Endothelial cell of umbilical vein (primary cell): Measurements from ENCODE around the gene LGR6. TPM values are rescaled to one million over a fixed set of nuclear protein-coding genes. Genes with fewer than 3 reads are reported as not detected.

Source experiments
- BruUV-seq: library from RNA; stranded (reverse); fragments of 400-500 nt; replicated peaks from 2 replicates; lab custom pipeline; 2021; lab: Mats Ljungman, UMichigan
- CTCF ChIA-PET: fragments of 300-600, 350-600 bp; sonication (Branson Sonifier 250); formaldehyde crosslinking; loops from one replicate; lab custom pipeline; 2021; ENCODE audit warnings: antibody characterized with exemption, inconsistent platforms; lab: Charles Lee
- POLR2A ChIA-PET: fragments of 300-600, 350-600 bp; sonication (Branson Sonifier 250); formaldehyde crosslinking; loops from one replicate; lab custom pipeline; 2021; ENCODE audit warnings: antibody characterized with exemption, inconsistent platforms; lab: Charles Lee
- DNase-seq: peaks from one replicate; pipeline ENCODE4 v3.0.0-alpha.2; 2011; ENCODE audit warnings: low read depth, low spot score
- FAIRE-seq: peaks from 2 replicates; lab custom pipeline; 2011; peaks lifted over from hg19 to GRCh38; lab: Jason Lieb, UNC
- H2AFZ ChIP-seq: 2 replicates; pipeline ENCODE4 v1.6.0; 2012; ENCODE audit warnings: low read depth, low read length, control low read depth, inconsistent platforms
- H3K27ac ChIP-seq: 2 replicates; pipeline ENCODE4 v1.5.1; 2011; ENCODE audit warnings: low read depth, mild to moderate bottlenecking, control low read depth, low read length, moderate library complexity; ENCODE audit not compliant: insufficient read depth
- H3K27me3 ChIP-seq, 2 experiments: 2 replicates each; pipeline versions ENCODE4 v1.6.0 to v1.6.1; 2011; ENCODE audit warnings: low read length in 2 of 2, mixed read lengths in 1 of 2; ENCODE audit not compliant: control insufficient read depth in 2 of 2, insufficient read depth in 2 of 2
- H3K36me3 ChIP-seq, 2 experiments: 2 replicates in 1 of 2; 3 replicates in 1 of 2; pipeline ENCODE4 v1.5.1; 2011; ENCODE audit warnings: low read length in 2 of 2, mild to moderate bottlenecking in 1 of 2, moderate library complexity in 1 of 2; ENCODE audit not compliant: control insufficient read depth in 2 of 2, insufficient read depth in 2 of 2; ENCODE audit errors: extremely low read depth in 1 of 2
- H3K4me1 ChIP-seq: 3 replicates; pipeline ENCODE4 v1.5.1; 2011; ENCODE audit warnings: mild to moderate bottlenecking, low read length; ENCODE audit not compliant: control insufficient read depth, insufficient read depth; ENCODE audit errors: extremely low read depth
- H3K4me2 ChIP-seq: 2 replicates; pipeline ENCODE4 v1.6.1; 2011; ENCODE audit warnings: low read length, control low read depth, mixed read lengths; ENCODE audit not compliant: insufficient read depth
- H3K4me3 ChIP-seq, 3 experiments: fragments of 200-600 bp in 1 of 3; sonication (generic), shearing (Covaris generic) in 1 of 3; replicated peaks in 1 of 3; 2 replicates each; pipeline ENCODE4 v1.5.1; 2011 to 2016; ENCODE audit warnings: control low read depth in 3 of 3, low read length in 3 of 3, mild to moderate bottlenecking in 2 of 3, inconsistent platforms in 1 of 3, low read depth in 1 of 3, moderate library complexity in 1 of 3; ENCODE audit not compliant: insufficient read depth in 1 of 3
- H3K79me2 ChIP-seq: 2 replicates; pipeline ENCODE4 v1.6.0; 2012; ENCODE audit warnings: low read length, inconsistent platforms; ENCODE audit not compliant: control insufficient read depth, insufficient read depth
- H3K9ac ChIP-seq: replicated peaks from 2 replicates; pipeline ENCODE3; 2011; ENCODE audit warnings: low read length, control low read depth; ENCODE audit not compliant: insufficient read depth; ENCODE audit errors: extremely low read depth
- H3K9me1 ChIP-seq: replicated peaks from 3 replicates; pipeline ENCODE4 v1.6.0; 2011; ENCODE audit warnings: mild to moderate bottlenecking, low read length; ENCODE audit not compliant: control insufficient read depth, insufficient read depth; ENCODE audit errors: extremely low read depth
- H3K9me3 ChIP-seq: replicated peaks from 2 replicates; pipeline ENCODE4 v1.5.1; 2012; ENCODE audit warnings: low read length, inconsistent platforms; ENCODE audit not compliant: control insufficient read depth, insufficient read depth
- H4K20me1 ChIP-seq: replicated peaks from 2 replicates; pipeline ENCODE3; 2011; ENCODE audit warnings: mild to moderate bottlenecking, low read length; ENCODE audit not compliant: control insufficient read depth, insufficient read depth; ENCODE audit errors: extremely low read depth
- EZH2 ChIP-seq: IDR thresholded peaks from 2 replicates; pipeline ENCODE4 v1.6.1; 2012; ENCODE audit warnings: borderline replicate concordance, low read depth, mild to moderate bottlenecking, moderate library complexity, low read length, inconsistent platforms; ENCODE audit not compliant: severe bottlenecking
- FOS ChIP-seq: IDR thresholded peaks from 2 replicates; pipeline ENCODE4 v1.6.1; 2011; ENCODE audit warnings: mild to moderate bottlenecking, low read length, moderate library complexity, borderline replicate concordance; ENCODE audit not compliant: insufficient read depth
- GATA2 ChIP-seq: IDR thresholded peaks from 2 replicates; pipeline ENCODE4 v1.7.0; 2011; ENCODE audit warnings: low read depth, mild to moderate bottlenecking, moderate library complexity, mixed read lengths, low read length; ENCODE audit not compliant: insufficient read length, insufficient read depth
- JUN ChIP-seq: IDR thresholded peaks from 2 replicates; pipeline ENCODE4 v1.6.1; 2011; ENCODE audit warnings: borderline replicate concordance, low read depth; ENCODE audit not compliant: insufficient read length, insufficient read depth
- MYC ChIP-seq: IDR thresholded peaks from one replicate; pipeline ENCODE4 v1.6.1; 2011; ENCODE audit warnings: mild to moderate bottlenecking, low read depth, low read length
- POLR2A ChIP-seq: IDR thresholded peaks from 2 replicates; pipeline ENCODE4 v1.6.1; 2012; ENCODE audit warnings: low read depth, mild to moderate bottlenecking, control low read depth, low read length
- POLR2AphosphoS5 ChIP-seq: IDR thresholded peaks from 2 replicates; pipeline ENCODE4 v1.6.1; 2012; ENCODE audit warnings: low read depth, mild to moderate bottlenecking, control low read depth, low read length, moderate library complexity; ENCODE audit not compliant: insufficient read depth
- dilution Hi-C: fragments of 300-500 bp; cut with MboI; formaldehyde crosslinking; loops from one replicate; pipeline ENCODE4 v1.15.0; 2019; ENCODE audit warnings: low sequenced_read_pairs; ENCODE audit not compliant: extremely low pct_ligation_motif_present
- intact Hi-C: fragments of 100-400 bp; cut with micrococcal nuclease; formaldehyde crosslinking; loops from one replicate; pipeline ENCODE4 v1.10.0; 2022
- polyA plus RNA-seq, 4 experiments: library from polyadenylated mRNA; depleted of rRNA in 3 of 4; stranded (reverse) in 3 of 4; unstranded in 1 of 4; fragments of >200 nt; gene quantifications; 2 replicates each; pipeline versions ENCODE4 v1.2.1 to v1.2.3, GENCODE V29; 2011 to 2012; ENCODE audit warnings: missing spikeins in 1 of 4
- total RNA-seq: library from RNA; stranded (reverse); gene quantifications from 2 replicates; pipeline ENCODE4 v1.2.3, GENCODE V29; 2021
- TF ChIP-seq, protein P1 (sequence below): IDR thresholded peaks from 2 replicates; pipeline ENCODE4 v1.6.1; 2011; ENCODE audit not compliant: insufficient read depth, insufficient read length
- TF ChIP-seq, protein P2 (sequence below), 2 donors: IDR thresholded peaks; 1 replicate in 1 of 2; 2 replicates in 1 of 2; pipeline ENCODE4 v1.5.1; 2011; ENCODE audit warnings: low read length in 2 of 2, mild to moderate bottlenecking in 2 of 2, moderate library complexity in 2 of 2, control low read depth in 1 of 2, inconsistent platforms in 1 of 2, low read depth in 1 of 2; ENCODE audit not compliant: insufficient read depth in 1 of 2; ENCODE audit errors: extremely low read depth in 1 of 2

LGR6 gene
- total and polyA plus RNA-seq, 2 donors (not counting 3 experiments of a cell fraction or from before 2014, with no cell fraction given), result not detected

DNA sequence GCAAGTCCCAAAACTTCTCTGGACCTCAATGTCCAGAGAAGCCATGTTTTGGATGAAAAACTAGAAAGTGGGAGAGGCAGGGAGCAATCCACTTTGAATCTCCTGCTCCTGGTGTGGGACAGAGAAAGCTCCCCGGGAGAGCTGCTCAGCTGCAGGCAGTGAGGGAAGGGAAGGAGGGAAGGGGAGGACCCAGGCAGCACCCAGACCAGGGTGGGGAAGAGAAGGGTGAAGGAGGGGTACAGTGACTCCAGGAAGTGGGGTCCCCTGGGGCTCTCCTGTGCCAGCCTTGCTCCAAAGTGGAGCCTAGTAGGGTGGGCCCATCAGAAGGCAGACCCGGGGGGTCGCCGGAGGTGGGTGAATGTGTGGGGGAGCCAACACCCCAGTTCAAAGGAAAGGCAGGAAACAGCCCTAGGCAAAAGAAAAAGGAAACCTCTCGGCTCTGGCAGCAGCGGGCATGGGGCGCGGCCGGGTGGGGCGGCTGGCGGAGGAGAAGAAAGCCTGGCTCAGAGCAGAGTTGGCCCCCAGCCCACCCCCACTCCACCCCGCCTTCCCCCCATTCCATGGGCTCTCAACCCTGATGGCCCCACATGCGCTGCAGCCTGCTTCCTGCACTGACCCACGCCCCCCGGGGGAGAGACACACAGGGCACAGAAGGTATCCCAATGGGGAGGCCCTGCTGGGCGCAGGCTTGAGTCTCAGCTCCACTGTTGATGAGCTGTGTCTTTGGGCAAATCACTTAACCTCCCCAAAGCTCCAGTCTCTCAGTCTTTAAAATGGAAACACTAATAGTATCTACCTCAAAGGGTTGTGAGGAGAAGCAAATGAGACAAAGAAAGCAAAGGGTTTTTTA, 5.7 kb downstream of the LGR6 start:
- no TSS peak for BruUV-seq
- H3K36me3 ChIP-seq, result no peaks in the 10 kb centered on the region
- no peaks in the 10 kb centered on the region for H3K79me2 ChIP-seq
- H3K9ac ChIP-seq, result no peak overlapping the region
- no peaks in the 10 kb centered on the region for H3K9me3 ChIP-seq
- H3K9me1 ChIP-seq, result no peaks in the 10 kb centered on the region
- TF ChIP-seq MYC (no peak), JUN (no peak), GATA2 (no peak), FOS (no peak), POLR2A (no peak), POLR2AphosphoS5 (no peak), EZH2 (no peak)
- TF ChIP-seq, protein P1, sequence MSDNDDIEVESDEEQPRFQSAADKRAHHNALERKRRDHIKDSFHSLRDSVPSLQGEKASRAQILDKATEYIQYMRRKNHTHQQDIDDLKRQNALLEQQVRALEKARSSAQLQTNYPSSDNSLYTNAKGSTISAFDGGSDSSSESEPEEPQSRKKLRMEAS, result no peak
- TF ChIP-seq, protein P2, sequence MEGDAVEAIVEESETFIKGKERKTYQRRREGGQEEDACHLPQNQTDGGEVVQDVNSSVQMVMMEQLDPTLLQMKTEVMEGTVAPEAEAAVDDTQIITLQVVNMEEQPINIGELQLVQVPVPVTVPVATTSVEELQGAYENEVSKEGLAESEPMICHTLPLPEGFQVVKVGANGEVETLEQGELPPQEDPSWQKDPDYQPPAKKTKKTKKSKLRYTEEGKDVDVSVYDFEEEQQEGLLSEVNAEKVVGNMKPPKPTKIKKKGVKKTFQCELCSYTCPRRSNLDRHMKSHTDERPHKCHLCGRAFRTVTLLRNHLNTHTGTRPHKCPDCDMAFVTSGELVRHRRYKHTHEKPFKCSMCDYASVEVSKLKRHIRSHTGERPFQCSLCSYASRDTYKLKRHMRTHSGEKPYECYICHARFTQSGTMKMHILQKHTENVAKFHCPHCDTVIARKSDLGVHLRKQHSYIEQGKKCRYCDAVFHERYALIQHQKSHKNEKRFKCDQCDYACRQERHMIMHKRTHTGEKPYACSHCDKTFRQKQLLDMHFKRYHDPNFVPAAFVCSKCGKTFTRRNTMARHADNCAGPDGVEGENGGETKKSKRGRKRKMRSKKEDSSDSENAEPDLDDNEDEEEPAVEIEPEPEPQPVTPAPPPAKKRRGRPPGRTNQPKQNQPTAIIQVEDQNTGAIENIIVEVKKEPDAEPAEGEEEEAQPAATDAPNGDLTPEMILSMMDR (IDR thresholded peaks at IDR 0.05; ENCODE audit: extremely low read depth in 1 of 2, insufficient read depth in 1 of 2, low read depth in 1 of 2, low read length in 2 of 2), result no peak
- H4K20me1 ChIP-seq, result no peaks in the 10 kb centered on the region
- H2AFZ ChIP-seq, result no peak overlapping the region
- H3K27me3 ChIP-seq, result peaks cover 26 to 38% of the 10 kb centered on the region in 2 experiments
- FAIRE-seq, result no peak
- POLR2A ChIA-PET, result interaction anchor here (0.8 kb wide), 1 partner anchor 520 kb away, joined by 3 read pairs; no protein-coding TSS in a partner anchor
- no peak overlapping the region for H3K27ac ChIP-seq
- no peak overlapping the region for H3K4me3 ChIP-seq
- CTCF ChIA-PET, result interaction anchor here (0.7 to 4.9 kb wide), 3 partner anchors 10 to 16 kb away, joined by 3 to 24 read pairs (median 6); no protein-coding TSS in a partner anchor
- intact Hi-C loops, result no loop called here
- no peak overlapping the region for H3K4me2 ChIP-seq
- dilution Hi-C loops, result no loop called here
- DNase-seq, result no peak
- H3K4me1 ChIP-seq, result no peaks in the 10 kb centered on the region
